Esophagus squamous epithelium (tissue), 5 donors: ENCODE data around the gene KLHL41. TPM values are rescaled to one million over a fixed set of nuclear protein-coding genes. Genes with fewer than 3 reads are reported as not detected.
"Not testable (repeated sequence)": the region's sequence is repeated elsewhere in the genome, so short reads cannot be mapped to it uniquely, and the experiment has no call there.

ENCODE experiments used
- DNase-seq: peaks from one replicate; lab custom pipeline; 2025; lab: John Stamatoyannopoulos, UW
- H3K27ac ChIP-seq, 4 donors: fragments of 200-600 bp; sonication (generic); one replicate each; pipeline ENCODE4 v1.5.1; 2016 to 2019; ENCODE audit warnings: mild to moderate bottlenecking in 1 of 4
- H3K27me3 ChIP-seq, 4 donors: fragments of 200-600 bp; sonication (generic); 1 replicate in 3 of 4; 2 replicates in 1 of 4; pipeline versions ENCODE4 v1.5.1 to v1.6.0; 2017 to 2021; ENCODE audit warnings: antibody characterized with exemption in 1 of 4
- H3K36me3 ChIP-seq, 3 donors: fragments of 200-600 bp; sonication (generic); one replicate each; pipeline ENCODE4 v1.5.1; 2016 to 2019
- H3K4me1 ChIP-seq, 3 donors: fragments of 200-600 bp; sonication (generic); one replicate each; pipeline ENCODE4 v1.5.1; 2017 to 2019
- H3K4me3 ChIP-seq, 4 donors: fragments of 200-600 bp; sonication (generic); 1 replicate in 3 of 4; 2 replicates in 1 of 4; pipeline ENCODE4 v1.5.1; 2016 to 2019; ENCODE audit warnings: mild to moderate bottlenecking in 2 of 4, moderate library complexity in 1 of 4
- H3K9me3 ChIP-seq, 3 donors: fragments of 200-600 bp; sonication (generic); one replicate each; pipeline ENCODE4 v1.5.1; 2016 to 2019
- POLR2A ChIP-seq, 4 donors: fragments of 450-650 bp; IDR thresholded peaks; one replicate each; pipeline ENCODE4 v1.6.1; 2017; ENCODE audit warnings: antibody characterized with exemption in 4 of 4, mild to moderate bottlenecking in 4 of 4, moderate library complexity in 3 of 4
- WGBS, 2 donors: methylation state at CpG; one replicate each; pipeline ENCODE4 v1.1.5; 2018; 5-methylcytosine and 5-hydroxymethylcytosine counted together
- intact Hi-C: fragments of 100-400 bp; cut with DNase I; formaldehyde crosslinking; loops from one replicate; pipeline ENCODE4 v1.15.0; 2022
- total RNA-seq, 4 donors: library from RNA; depleted of rRNA; stranded (reverse); fragments of >200 nt; gene quantifications; one replicate each; pipeline ENCODE4 v1.1.0, GENCODE V29; 2016
- TF ChIP-seq, protein P1 (sequence below), 6 experiments: fragments of 450-650 bp in 4 of 6; fragments of 200-600 bp in 2 of 6; sonication (generic) in 2 of 6; IDR thresholded peaks; one replicate each; pipeline ENCODE4 v1.5.1; 2016 to 2019; ENCODE audit warnings: antibody characterized with exemption in 6 of 6, mild to moderate bottlenecking in 4 of 6, moderate library complexity in 4 of 6
- donor health status: DM: yes; HTN: yes; CAD: no.

KLHL41 gene
- total RNA-seq, 4 donors from 2014 or later: 0.40 to 0.76 TPM; not detected in 2

DNA sequence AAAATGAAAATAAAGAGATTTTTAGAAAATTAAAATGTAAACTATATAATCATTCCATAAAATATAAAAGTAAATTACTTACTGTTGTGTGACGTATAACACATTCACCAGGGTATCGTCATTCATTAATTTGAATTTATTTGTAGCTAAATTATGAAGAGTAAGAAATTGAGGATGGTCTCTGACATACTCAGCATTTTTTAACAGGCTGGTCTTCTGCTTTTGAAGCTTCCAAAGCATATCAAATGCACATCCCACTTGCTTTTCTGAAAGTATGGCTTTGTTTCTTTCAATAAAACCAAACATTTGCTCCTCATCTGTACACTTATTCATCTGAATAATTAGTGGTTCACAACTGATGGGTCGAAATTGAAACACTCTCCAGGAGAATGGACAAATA, 62.1 kb downstream of the KLHL41 start:
- Histone ChIP-seq H3K4me1 (peaks cover 5 to 41% (median 9%) of the 10 kb centered on the region in 3 donors), H3K27me3 (no peaks in the 10 kb centered on the region), H3K27ac (no peak overlapping the region), H3K4me3 (no peak overlapping the region), H3K36me3 (peaks cover 0 to 12% (median 0%) of the 10 kb centered on the region in 3 donors), H3K9me3 (no peaks in the 10 kb centered on the region)
- intact Hi-C loops: no loop called here
- no peak for TF ChIP-seq POLR2A (IDR thresholded peaks at IDR 0.05)
- TF ChIP-seq, protein P1, sequence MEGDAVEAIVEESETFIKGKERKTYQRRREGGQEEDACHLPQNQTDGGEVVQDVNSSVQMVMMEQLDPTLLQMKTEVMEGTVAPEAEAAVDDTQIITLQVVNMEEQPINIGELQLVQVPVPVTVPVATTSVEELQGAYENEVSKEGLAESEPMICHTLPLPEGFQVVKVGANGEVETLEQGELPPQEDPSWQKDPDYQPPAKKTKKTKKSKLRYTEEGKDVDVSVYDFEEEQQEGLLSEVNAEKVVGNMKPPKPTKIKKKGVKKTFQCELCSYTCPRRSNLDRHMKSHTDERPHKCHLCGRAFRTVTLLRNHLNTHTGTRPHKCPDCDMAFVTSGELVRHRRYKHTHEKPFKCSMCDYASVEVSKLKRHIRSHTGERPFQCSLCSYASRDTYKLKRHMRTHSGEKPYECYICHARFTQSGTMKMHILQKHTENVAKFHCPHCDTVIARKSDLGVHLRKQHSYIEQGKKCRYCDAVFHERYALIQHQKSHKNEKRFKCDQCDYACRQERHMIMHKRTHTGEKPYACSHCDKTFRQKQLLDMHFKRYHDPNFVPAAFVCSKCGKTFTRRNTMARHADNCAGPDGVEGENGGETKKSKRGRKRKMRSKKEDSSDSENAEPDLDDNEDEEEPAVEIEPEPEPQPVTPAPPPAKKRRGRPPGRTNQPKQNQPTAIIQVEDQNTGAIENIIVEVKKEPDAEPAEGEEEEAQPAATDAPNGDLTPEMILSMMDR (IDR thresholded peaks at IDR 0.05): no peak
- WGBS, 2 donors: 86 to 91% methylated on average over 3 of the region's 3 CpGs
- no peak for DNase-seq

DNA sequence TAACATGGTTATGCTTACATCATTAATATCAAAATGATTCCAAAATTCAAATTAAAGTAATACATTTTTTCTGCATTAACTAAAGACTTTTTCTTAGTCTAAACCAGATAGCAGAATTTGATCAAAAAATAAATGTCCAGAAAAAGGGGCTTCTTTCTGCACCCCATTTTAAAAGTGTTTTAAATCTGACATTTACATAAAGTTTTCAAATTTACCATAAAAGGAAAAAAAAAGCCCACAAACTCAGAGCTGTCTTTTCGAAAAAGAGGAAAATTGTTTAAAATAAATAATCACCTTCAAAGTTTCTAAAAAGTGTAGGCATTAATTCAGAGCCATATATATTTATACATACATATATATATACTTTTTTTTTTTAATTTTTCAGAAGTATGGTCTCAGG, 62.7 kb downstream of the KLHL41 start:
- Histone ChIP-seq H3K4me1 (peaks cover 5 to 41% (median 9%) of the 10 kb centered on the region in 3 donors), H3K9me3 (no peaks in the 10 kb centered on the region), H3K36me3 (peaks cover 0 to 11% (median 0%) of the 10 kb centered on the region in 3 donors), H3K4me3 (peak overlapping the region in 1 of 4 donors; percentile 91), H3K27me3 (no peaks in the 10 kb centered on the region), H3K27ac (no peak overlapping the region)
- no peak for DNase-seq
- TF ChIP-seq POLR2A (IDR thresholded peaks at IDR 0.05): no peak
- TF ChIP-seq, protein P1 (IDR thresholded peaks at IDR 0.05): no peak
- WGBS, 2 donors: 57 to 70% methylated on average over 1 of the region's 1 CpG
- intact Hi-C loops: no loop called here

DNA sequence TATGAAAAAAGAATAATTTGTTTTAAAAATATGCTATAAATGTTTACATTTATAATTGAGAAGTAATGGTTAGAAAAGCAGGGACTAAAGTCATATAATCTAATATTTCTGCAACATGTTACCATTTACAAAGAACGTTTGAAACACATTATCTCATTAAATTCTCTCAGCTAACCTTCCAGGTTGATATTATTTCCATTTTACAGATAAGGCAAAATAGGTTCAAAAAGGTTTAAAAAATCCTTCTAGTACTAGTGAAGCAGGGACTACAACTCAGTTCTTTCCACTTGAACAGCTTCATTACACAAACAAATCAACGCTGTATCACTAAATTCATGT, 63.3 kb downstream of the KLHL41 start:
- 2 to 14% methylated on average over 2 of the region's 2 CpGs for WGBS, 2 donors

DNA sequence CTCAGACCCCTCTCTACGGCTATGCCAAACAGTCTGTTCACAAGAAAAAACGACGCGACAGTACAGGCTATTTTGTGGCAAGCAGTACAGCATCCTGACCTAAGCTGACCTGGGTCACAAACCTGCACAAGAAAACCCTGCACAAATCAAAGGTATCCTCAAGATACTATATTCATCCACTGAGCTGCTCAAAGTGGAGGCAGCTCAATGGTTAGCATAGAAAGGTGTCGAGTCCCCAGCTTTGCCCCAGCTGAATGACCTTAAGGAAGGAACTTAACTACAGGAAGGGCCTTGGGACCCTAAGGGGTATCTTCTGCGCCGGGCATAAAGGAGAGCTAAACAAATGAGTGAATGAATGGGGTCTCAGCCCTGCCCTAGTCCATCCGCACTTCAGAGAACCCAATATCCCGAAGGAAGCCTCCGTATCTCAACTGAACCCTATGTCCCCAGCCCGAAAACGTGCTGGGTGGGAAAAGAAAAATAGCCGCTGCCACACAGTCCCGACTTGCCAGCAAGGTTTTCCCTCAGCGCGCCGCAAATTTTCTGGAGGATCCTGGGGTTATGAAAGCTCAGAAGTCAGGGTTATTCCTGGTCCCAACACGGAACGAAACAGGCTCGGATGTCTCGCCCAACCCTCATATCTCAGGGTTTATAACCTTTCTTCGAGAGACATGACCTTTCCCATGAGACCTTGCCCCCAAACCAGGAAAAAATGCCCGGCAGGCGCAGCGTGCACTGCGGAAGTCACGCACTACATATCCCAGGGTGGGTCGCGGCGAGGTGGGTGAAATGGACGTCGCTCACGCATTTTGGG, 63.9 kb downstream of the KLHL41 start, which contains the start of gene FASTKD1:
FASTKD1 (minus strand) TSS at position 706 of the 814 bp plus-strand sequence. CDS start 1,836 bp downstream, outside the sequence.
- intact Hi-C loops: no loop called here
- H3K9me3 ChIP-seq: no peaks in the 10 kb centered on the region
- WGBS, 2 donors: 1% methylated on average over 27 to 30 of the region's 33 CpGs
- peak; percentile 50 for DNase-seq
- no peak for TF ChIP-seq POLR2A (IDR thresholded peaks at IDR 0.05)
- TF ChIP-seq, protein P1 (IDR thresholded peaks at IDR 0.05): no peak
- no peaks in the 10 kb centered on the region for H3K36me3 ChIP-seq
- H3K4me3 ChIP-seq: peak within 1 kb of the TSS; percentile 67 to 91 (median 76)
- H3K4me1 ChIP-seq: peaks cover 5 to 41% (median 9%) of the 10 kb centered on the region in 3 donors
- peak within 1 kb of the TSS; percentile 72 to 87 (median 84) for H3K27ac ChIP-seq
- H3K27me3 ChIP-seq: no peaks in the 10 kb centered on the region

More for the DNA sequence above, 63.3 kb downstream of the KLHL41 start:
- intact Hi-C loops: no loop called here
- Histone ChIP-seq H3K9me3 (no peaks in the 10 kb centered on the region), H3K4me1 (peaks cover 5 to 41% (median 9%) of the 10 kb centered on the region in 3 donors), H3K27me3 (no peaks in the 10 kb centered on the region), H3K36me3 (peaks cover 0 to 5% (median 0%) of the 10 kb centered on the region in 3 donors), H3K27ac (peak overlapping the region in 3 of 4 donors; percentile 80 to 87 (median 87)), H3K4me3 (peak overlapping the region; percentile 67 to 91 (median 76))
- TF ChIP-seq, protein P1 (IDR thresholded peaks at IDR 0.05): no peak
- no peak for TF ChIP-seq POLR2A (IDR thresholded peaks at IDR 0.05)
- no peak for DNase-seq

DNA sequence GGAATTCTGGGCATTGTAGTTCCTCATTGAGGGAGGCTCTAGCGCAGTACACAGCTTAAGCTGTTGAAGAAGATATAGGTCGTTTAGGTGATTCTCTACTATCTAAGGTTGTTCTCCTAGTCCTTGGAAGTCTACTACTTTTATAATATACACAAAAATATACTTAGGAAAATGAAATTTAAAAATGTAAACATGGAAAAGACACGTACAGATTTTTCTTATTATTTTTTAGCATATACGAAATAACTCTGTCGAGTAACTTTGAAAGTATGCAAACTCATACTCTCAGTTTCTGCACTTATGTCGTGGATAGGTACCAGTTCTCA, 64.4 kb downstream of the KLHL41 start:
- Histone ChIP-seq H3K9me3 (no peaks in the 10 kb centered on the region), H3K4me3 (peak overlapping the region; percentile 67 to 91 (median 76)), H3K27ac (peak overlapping the region; percentile 72 to 87 (median 84)), H3K27me3 (no peaks in the 10 kb centered on the region), H3K36me3 (no peaks in the 10 kb centered on the region), H3K4me1 (peaks cover 5 to 41% (median 9%) of the 10 kb centered on the region in 3 donors)
- intact Hi-C loops: no loop called here
- TF ChIP-seq, protein P1 (IDR thresholded peaks at IDR 0.05): no peak
- no peak for TF ChIP-seq POLR2A (IDR thresholded peaks at IDR 0.05)
- no peak for DNase-seq
- 27 to 35% methylated on average over 6 of the region's 6 CpGs for WGBS, 2 donors

DNA sequence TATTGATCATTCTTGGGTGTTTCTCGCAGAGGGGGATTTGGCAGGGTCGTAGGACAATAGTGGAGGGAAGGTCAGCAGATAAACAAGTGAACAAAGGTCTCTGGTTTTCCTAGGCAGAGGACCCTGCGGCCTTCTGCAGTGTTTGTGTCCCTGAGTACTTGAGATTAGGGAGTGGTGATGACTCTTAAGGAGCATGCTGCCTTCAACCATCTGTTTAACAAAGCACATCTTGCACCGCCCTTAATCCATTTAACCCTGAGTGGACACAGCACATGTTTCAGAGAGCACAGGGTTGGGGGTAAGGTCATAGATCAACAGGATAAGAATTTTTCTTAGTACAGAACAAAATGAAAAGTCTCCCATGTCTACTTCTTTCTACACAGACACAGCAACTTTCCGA, 65.0 kb downstream of the KLHL41 start:
- H3K4me1 ChIP-seq: peaks cover 5 to 39% (median 9%) of the 10 kb centered on the region in 3 donors
- intact Hi-C loops, H3K9me3 ChIP-seq, DNase-seq, H3K4me3 ChIP-seq, H3K27me3 ChIP-seq, H3K27ac ChIP-seq, H3K36me3 ChIP-seq: not testable (repeated sequence)
- 78 to 90% methylated on average over 5 of the region's 5 CpGs for WGBS, 2 donors

DNA sequence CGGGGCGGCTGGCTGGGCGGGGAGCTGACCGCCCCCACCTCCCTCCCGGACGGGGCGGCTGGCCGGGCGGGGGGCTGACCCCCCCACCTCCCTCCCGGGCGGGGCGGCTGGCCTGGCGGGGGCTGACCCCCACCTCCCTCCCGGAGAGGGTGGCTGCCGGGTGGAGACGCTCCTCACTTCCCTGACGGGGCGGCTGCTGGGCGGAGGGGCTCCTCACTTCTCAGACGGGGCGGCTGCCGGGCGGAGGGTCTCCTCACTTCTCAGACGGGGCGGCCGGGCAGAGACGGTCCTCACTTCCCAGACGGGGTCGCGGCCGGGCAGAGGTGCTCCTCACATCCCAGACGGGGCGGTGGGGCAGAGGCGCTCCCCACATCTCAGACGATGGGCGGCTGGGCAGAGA, 65.8 kb downstream of the KLHL41 start:
- DNase-seq, H3K27me3 ChIP-seq, intact Hi-C loops, H3K36me3 ChIP-seq, H3K9me3 ChIP-seq, H3K4me3 ChIP-seq, H3K27ac ChIP-seq: not testable (repeated sequence)
- H3K4me1 ChIP-seq: peaks cover 5 to 32% (median 9%) of the 10 kb centered on the region in 3 donors
- WGBS, 2 donors: no CpG with 5 or more reads among the region's 36 CpGs
